ENCODE data around the gene GPT2. TPM values are rescaled to one million over a fixed set of nuclear protein-coding genes. Genes with fewer than 3 reads are reported as not detected.

Gene GPT2
- total RNA-seq, 2 experiments from 2014 or later = 15.0 to 15.2 TPM

DNA sequence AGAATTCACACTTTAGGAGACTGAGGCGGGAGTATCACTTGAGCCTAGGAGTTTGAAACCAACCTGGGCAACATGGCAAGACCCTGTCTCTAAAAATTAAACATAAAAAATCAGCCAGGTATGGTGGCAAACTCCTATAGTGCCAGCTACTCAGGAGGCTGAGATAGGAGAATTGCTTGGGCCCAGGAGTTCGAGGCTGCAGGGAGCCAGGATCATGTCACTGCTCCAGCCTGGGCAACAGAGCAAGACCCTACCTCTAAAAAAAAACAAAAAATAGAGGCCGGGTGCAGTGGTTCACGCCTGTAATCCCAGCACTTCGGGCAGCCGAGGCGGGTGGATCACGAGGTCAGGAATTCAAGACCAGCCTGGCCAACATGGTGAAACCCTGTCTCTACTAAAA lies 8.9 kb upstream of the GPT2 start:
- Mint-ChIP-seq H3K4me3 (no peak overlapping the region), H3K9me3 (no peaks in the 10 kb centered on the region), H3K4me1 (peaks cover 2% of the 10 kb centered on the region), H3K27ac (no peak overlapping the region), H3K27me3 (peaks cover 8% of the 10 kb centered on the region), H3K36me3 (ENCODE audit: low read depth) (no peaks in the 10 kb centered on the region)
- no peak for DNase-seq
- POLR2A ChIA-PET = interaction anchor here (0.6 kb wide), 1 partner anchor 30 kb away, joined by 3 read pairs; no protein-coding TSS in a partner anchor
- CTCF ChIA-PET = interaction anchor here (1.6 to 1.8 kb wide), 2 partner anchors 11 to 21 kb away, joined by 5 to 6 read pairs; no protein-coding TSS in a partner anchor

DNA sequence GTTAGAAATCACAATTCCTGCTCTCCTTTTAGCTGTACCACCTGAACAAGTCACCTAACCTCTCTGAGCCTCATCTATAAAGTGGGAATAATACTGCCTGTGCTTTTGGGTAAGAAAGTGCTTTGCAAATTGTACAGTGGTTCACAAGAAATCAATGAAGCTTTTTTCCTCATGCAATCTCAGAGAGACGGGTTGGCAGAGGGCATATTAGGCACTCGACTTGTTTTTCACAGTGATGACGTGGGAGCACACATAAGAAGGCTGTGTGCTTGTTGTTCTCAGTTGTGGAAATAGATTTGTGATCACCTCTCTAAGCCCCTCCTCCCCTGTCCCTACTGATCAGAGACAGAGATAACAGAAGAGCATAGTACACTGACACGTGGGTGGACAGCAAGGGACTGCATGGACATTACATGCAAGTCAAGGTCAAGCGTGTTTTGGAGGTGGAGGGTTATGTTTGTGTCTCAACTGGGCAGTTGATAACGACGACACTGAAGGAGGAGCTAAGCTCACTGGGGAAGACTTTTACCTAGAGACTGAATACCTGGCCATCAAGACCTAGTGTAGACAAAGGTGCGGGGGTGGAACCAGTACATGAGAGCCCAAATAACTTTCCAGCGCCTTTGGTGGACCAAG lies 1.7 kb upstream of the GPT2 start:
- H3K4me3 Mint-ChIP-seq = peak overlapping the region; percentile 3
- ChIA-PET POLR2A (interaction anchor here (1.0 kb wide), 1 partner anchor 14 kb away, joined by 3 read pairs; no protein-coding TSS in a partner anchor), CTCF (interaction anchor here (1.1 to 1.9 kb wide), 4 partner anchors 14 to 26 kb away, joined by 3 to 5 read pairs (median 4); no protein-coding TSS in a partner anchor)
- H3K36me3 Mint-ChIP-seq (ENCODE audit: low read depth) = peaks cover 2% of the 10 kb centered on the region
- DNase-seq = no peak
- peaks cover 18% of the 10 kb centered on the region for H3K27me3 Mint-ChIP-seq
- peaks cover 20% of the 10 kb centered on the region for H3K4me1 Mint-ChIP-seq
- no peaks in the 10 kb centered on the region for H3K9me3 Mint-ChIP-seq
- H3K27ac Mint-ChIP-seq = no peak overlapping the region

DNA sequence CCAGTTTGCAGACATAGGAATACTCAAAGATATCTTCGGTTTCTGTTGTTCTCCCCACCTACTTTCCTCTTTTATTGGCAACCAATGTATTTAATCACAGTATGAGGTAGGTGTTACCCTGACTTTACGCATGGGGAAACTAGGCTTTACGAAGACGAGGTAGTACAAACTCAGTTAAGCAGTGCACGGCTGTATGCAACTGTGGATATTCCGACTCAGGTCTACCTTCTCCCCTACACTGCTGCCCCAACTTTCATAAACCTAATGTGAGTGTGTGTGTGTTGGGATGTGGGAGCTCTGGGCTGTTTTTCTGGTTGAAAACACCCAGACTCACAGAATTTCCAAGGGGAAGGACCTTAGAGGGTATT lies 1.2 kb upstream of the GPT2 start:
- H3K36me3 Mint-ChIP-seq (ENCODE audit: low read depth) = peaks cover 2% of the 10 kb centered on the region
- H3K27ac Mint-ChIP-seq = no peak overlapping the region

DNA sequence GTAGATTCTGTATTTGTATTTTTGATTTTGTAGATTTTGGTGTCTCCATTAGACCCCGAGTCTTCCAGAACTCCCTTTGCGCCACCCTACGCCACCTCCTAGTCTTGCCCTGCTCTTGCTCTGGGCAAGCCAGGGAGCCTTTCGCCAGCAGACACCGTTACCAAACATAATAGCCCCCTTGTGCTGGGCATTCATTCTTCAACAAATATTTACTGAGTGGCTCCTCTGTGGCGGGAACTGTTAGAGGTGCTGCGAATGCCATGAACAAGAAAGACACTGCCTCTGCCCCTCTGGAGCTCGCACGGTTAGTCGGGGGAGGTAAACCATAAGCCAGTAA lies 841 bp upstream of the GPT2 start:
- Mint-ChIP-seq H3K9me3 (no peaks in the 10 kb centered on the region), H3K4me3 (peak overlapping the region; percentile 78), H3K36me3 (ENCODE audit: low read depth) (peaks cover 2% of the 10 kb centered on the region), H3K27ac (peak overlapping the region; percentile 73), H3K27me3 (peaks cover 18% of the 10 kb centered on the region), H3K4me1 (peaks cover 18% of the 10 kb centered on the region)
- ChIA-PET POLR2A (interaction anchor here (0.9 to 2.3 kb wide), 6 partner anchors 12 to 578 kb away, joined by 3 to 15 read pairs (median 6); partner anchors contain the start of genes C16orf87, ITFG1, ORC6 and PHKB), CTCF (interaction anchor here (1.0 to 1.9 kb wide), 4 partner anchors 20 to 210 kb away, joined by 3 to 6 read pairs (median 4); no protein-coding TSS in a partner anchor)
- DNase-seq = peak; percentile 18

More for the DNA sequence above, 1.2 kb upstream of the GPT2 start:
- Mint-ChIP-seq H3K4me1 (peaks cover 20% of the 10 kb centered on the region), H3K9me3 (no peaks in the 10 kb centered on the region), H3K27me3 (peaks cover 18% of the 10 kb centered on the region), H3K4me3 (peak overlapping the region; percentile 78)
- no peak for DNase-seq
- ChIA-PET POLR2A (interaction anchor here (1.0 to 2.3 kb wide), 3 partner anchors 15 to 193 kb away, joined by 3 to 15 read pairs (median 8); partner anchors contain the start of gene ORC6), CTCF (interaction anchor here (1.2 to 1.9 kb wide), 2 partner anchors 19 to 29 kb away, joined by 5 to 6 read pairs; no protein-coding TSS in a partner anchor)

DNA sequence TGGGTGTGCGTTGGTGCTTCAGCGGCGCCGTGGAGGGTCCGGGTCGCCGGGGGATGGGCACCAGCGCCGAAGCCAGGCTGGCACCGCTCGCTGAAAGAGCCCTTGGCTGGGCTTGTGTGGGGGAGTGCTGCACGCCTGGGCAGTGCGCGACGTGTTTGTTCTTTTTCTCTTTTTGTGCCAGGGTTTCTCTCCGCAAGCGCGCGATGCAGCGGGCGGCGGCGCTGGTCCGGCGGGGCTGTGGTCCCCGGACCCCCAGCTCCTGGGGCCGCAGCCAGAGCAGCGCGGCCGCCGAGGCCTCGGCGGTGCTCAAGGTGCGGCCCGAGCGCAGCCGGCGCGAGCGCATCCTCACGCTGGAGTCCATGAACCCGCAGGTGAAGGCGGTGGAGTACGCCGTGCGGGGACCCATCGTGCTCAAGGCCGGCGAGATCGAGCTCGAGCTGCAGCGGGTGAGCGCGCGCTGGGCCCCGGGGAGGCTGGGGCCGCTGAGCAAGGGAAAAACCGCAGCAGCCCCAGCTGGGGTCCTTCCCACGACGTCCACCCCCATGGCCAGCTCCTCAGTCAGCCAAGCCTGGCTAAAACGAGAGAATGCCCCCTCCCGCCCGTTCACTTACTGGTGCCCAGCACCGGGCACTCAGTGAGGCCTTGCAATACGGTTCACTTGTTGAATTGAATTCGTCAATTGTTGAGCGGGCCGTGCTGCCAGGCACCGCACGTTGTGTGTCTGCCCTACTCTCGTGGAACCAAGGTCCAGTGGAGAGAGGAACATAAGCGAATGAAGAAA lies 541 bp downstream of the GPT2 start:
- ChIA-PET POLR2A (interaction anchor here (1.3 to 2.3 kb wide), 5 partner anchors 21 to 576 kb away, joined by 3 to 15 read pairs (median 8); partner anchors contain the start of genes C16orf87, DNAJA2, ITFG1 and ORC6), CTCF (interaction anchor here (0.8 to 1.9 kb wide), 8 partner anchors 21 to 211 kb away, joined by 3 to 5 read pairs (median 3); no protein-coding TSS in a partner anchor)
- Mint-ChIP-seq H3K4me1 (peaks cover 18% of the 10 kb centered on the region), H3K36me3 (ENCODE audit: low read depth) (peaks cover 2% of the 10 kb centered on the region), H3K9me3 (no peaks in the 10 kb centered on the region), H3K4me3 (peak overlapping the region; percentile 78), H3K27ac (peak overlapping the region; percentile 14), H3K27me3 (peaks cover 14% of the 10 kb centered on the region)
- peak; percentile 30 for DNase-seq

DNA sequence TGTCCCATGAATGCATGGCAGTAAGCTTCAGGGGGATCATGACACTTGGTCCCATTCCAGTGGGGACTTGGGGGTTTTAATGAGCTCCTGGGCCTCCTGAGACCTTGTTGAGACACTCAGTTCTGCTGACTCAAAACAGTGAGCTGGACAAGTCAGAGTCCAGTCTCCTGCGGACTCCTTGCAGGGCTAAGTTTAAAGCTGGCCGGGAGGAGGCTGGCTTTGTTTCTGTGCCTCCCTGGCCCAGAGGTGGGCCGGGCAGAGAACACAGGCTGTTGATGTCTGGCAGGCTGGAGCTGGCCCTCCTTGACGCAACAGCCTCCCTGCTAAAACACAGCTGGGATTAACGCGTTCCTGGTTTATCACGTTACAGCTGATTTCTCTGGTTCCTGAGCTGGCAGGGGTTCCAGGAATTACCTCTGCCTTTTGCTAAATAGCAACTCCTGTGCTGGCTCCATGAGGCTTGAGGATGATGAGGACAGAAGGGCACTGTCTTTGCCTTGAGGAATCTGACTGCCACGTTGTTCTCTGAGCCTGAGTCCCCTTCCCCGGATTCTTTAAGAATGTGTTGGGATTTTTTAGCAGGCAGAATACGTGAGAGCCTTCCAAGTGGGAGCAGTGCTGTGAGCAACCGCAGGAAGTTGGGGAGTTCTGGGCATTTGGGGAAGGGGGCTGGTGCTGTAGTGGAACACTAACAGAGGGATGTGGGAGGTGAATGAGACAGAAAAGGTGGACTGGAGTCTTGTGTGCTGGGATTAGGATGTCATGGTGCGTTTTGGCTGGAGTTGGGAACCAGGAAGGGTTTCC lies 2.0 kb downstream of the GPT2 start:
- Mint-ChIP-seq H3K9me3 (no peaks in the 10 kb centered on the region), H3K4me1 (peaks cover 18% of the 10 kb centered on the region), H3K27ac (no peak overlapping the region), H3K27me3 (peaks cover 7% of the 10 kb centered on the region), H3K36me3 (ENCODE audit: low read depth) (peaks cover 2% of the 10 kb centered on the region), H3K4me3 (peak overlapping the region; percentile 78)
- POLR2A ChIA-PET = interaction anchor here (1.0 kb wide), 1 partner anchor 23 kb away, joined by 3 read pairs; no protein-coding TSS in a partner anchor
- CTCF ChIA-PET = interaction anchor here (0.8 to 1.4 kb wide), 7 partner anchors 10 to 212 kb away, joined by 3 to 6 read pairs (median 3); no protein-coding TSS in a partner anchor
- DNase-seq = no peak

DNA sequence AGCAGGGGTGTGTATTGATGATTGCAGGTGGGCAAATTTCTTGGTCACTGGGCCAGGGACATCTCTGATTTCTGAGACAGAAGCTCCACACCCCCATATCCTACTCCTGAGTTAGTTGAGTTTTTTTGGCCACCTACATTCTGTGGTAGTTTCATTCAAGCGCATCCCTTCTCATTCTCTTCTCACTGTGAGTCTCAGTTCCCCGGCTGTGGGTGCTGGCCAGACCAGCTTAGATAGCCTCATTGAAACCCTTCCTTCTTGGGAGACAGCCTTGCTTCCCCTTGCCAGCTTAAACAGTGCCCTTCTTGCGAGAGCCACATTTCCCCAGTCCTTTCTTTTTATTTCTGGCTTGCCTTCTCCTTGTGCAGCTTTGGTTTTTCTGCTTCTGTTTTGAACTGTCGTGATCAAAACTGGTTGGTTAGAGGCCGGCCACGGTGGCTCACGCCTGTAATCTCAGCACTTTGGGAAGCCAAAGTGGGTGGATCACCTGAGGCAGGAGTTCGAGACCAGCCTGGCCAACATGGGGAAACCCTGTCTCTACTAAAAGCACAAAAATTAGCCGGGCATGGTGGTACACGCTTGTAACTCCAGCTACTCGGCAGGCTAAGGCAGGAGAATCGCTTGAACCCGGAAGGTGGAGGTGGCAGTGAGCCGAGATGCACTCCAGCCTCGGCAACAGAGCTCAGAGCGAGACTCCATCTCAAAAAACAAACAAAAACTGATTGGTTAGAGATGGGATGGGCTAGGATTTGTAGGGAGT lies 2.8 kb downstream of the GPT2 start:
- Mint-ChIP-seq H3K9me3 (no peaks in the 10 kb centered on the region), H3K36me3 (ENCODE audit: low read depth) (peaks cover 3% of the 10 kb centered on the region), H3K4me3 (peak overlapping the region; percentile 14), H3K27ac (no peak overlapping the region), H3K27me3 (peaks cover 7% of the 10 kb centered on the region), H3K4me1 (peaks cover 21% of the 10 kb centered on the region)
- ChIA-PET POLR2A (interaction anchor here (0.6 to 1.0 kb wide), 2 partner anchors 24 to 79 kb away, joined by 3 read pairs; no protein-coding TSS in a partner anchor), CTCF (interaction anchor here (0.9 to 1.4 kb wide), 4 partner anchors 11 to 213 kb away, joined by 3 to 6 read pairs (median 4); no protein-coding TSS in a partner anchor)
- no peak for DNase-seq

DNA sequence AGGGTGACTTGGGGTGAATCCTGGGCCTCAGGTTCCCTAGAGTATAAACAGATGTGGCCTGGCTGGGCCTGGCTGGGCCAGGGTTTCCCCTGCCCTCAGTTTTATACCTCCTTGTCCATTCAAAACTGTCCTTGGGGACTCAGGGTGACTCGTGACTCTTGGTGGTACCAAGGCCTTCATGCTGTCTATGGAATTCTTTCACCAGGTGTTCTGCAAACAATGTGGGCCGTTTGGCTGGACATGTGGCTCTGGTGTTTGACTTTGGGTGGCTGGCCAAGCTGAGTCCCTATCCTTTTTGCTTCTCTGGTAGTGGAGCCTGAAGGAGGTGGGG lies 3.3 kb downstream of the GPT2 start:
- H3K27ac Mint-ChIP-seq = no peak overlapping the region
- no peak for DNase-seq
- peaks cover 2% of the 10 kb centered on the region for H3K27me3 Mint-ChIP-seq
- H3K36me3 Mint-ChIP-seq (ENCODE audit: low read depth) = peaks cover 6% of the 10 kb centered on the region
- H3K9me3 Mint-ChIP-seq = no peaks in the 10 kb centered on the region
- H3K4me3 Mint-ChIP-seq = no peak overlapping the region
- ChIA-PET CTCF (no interaction called here), POLR2A (interaction anchor here (0.6 kb wide), 1 partner anchor 80 kb away, joined by 3 read pairs; no protein-coding TSS in a partner anchor)
- peaks cover 20% of the 10 kb centered on the region for H3K4me1 Mint-ChIP-seq

DNA sequence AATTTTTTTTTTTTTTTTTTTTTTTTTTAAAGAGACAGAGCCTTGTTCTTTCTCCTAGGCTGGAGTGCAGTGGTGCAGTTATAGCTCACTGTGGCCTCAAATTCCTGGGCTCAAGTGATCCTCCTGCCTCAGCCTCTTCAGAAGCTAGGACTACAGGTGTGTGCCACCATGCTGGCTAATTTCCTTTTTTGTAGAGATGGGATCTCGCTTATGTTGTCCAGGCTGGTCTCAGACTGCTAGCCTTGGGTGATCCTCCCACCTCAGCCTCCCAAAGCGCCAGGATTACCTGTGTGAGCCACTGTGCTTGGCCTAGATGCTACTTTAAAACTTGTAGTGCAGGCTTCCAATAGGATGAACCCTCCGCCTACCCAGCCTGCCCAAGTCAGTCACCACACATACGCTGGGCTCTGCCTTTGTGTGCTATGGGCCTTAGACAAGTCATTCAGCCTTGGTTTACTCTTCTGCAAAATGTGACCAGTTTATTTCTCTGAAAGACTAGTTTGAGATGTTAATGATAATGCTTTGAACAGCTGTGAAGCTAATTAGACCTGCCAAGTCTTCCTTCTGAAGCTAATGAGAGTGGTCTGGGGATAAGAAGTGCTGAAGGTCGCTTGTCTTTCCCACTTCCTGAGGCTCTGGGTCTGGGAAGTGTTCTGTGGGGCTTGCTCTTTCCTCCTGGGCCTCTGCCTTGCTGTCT lies 5.2 kb downstream of the GPT2 start:
- H3K4me1 Mint-ChIP-seq = peaks cover 14% of the 10 kb centered on the region
- CTCF ChIA-PET = interaction anchor here (1.0 to 1.6 kb wide), 3 partner anchors 19 to 216 kb away, joined by 3 to 6 read pairs (median 3); no protein-coding TSS in a partner anchor
- no peaks in the 10 kb centered on the region for H3K9me3 Mint-ChIP-seq
- no peak for DNase-seq
- no peak overlapping the region for H3K4me3 Mint-ChIP-seq
- H3K27ac Mint-ChIP-seq = no peak overlapping the region
- peaks cover 6% of the 10 kb centered on the region for H3K36me3 Mint-ChIP-seq (ENCODE audit: low read depth)
- no peaks in the 10 kb centered on the region for H3K27me3 Mint-ChIP-seq
- POLR2A ChIA-PET = no interaction called here

DNA sequence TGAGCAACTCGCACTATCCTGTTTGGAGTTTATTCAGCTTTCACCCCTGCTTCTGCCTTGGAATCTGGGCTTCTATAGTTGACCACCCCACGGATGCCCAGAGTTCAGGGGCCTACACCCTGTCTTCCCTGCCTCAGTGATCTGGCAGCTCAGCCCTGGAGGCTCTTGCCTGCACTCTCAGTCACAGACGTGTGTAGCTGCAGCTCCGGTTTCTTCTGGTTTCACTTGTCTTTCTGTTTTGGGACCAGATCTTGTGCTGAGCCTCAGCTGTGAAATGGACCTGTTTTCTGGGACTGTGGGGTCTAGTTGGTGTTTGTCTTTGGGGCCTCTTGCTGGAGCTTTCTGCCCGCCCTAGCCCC lies 5.8 kb downstream of the GPT2 start:
- no peak overlapping the region for H3K27ac Mint-ChIP-seq
- H3K4me1 Mint-ChIP-seq = peaks cover 13% of the 10 kb centered on the region
- ChIA-PET POLR2A (no interaction called here), CTCF (interaction anchor here (1.1 kb wide), 1 partner anchor 36 kb away, joined by 3 read pairs; no protein-coding TSS in a partner anchor)
- H3K27me3 Mint-ChIP-seq = no peaks in the 10 kb centered on the region
- no peaks in the 10 kb centered on the region for H3K9me3 Mint-ChIP-seq
- H3K36me3 Mint-ChIP-seq (ENCODE audit: low read depth) = peaks cover 6% of the 10 kb centered on the region
- no peak for DNase-seq
- H3K4me3 Mint-ChIP-seq = no peak overlapping the region

DNA sequence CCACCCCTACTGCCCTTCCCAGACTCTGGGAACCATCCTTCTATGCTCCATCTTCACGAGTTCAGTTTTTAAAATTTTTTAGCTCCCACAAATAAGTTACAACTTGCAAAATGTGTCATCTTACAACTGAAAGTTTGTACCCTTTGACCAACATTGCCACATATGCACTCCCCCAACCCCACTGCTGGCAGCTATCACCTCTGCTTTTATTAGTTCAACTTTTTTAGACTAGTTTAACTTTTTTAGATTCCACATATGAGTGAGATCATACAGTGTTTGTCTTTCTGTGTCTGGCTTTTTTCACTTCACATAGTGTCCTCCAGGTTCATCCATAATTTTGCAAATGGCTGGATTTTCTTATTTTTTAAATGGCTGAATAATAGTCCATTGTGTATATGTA lies 7.7 kb downstream of the GPT2 start:
- Mint-ChIP-seq H3K4me1 (peaks cover 4% of the 10 kb centered on the region), H3K27me3 (no peaks in the 10 kb centered on the region), H3K9me3 (no peaks in the 10 kb centered on the region), H3K4me3 (no peak overlapping the region), H3K27ac (no peak overlapping the region), H3K36me3 (ENCODE audit: low read depth) (peaks cover 4% of the 10 kb centered on the region)
- no peak for DNase-seq
- ChIA-PET CTCF (no interaction called here), POLR2A (no interaction called here)

Data from activated CD4-positive, alpha-beta memory T cell treated with anti-CD3 and anti-CD28 coated beads, Interleukin-2, amount 10 ng/mL, durations not matched to agents 7 days and 5 days (primary cell).